Activated CD4-positive, alpha-beta T cell treated with anti-CD3 and anti-CD28 coated beads for 24 hours (primary cell): ENCODE data around the gene HIPK2.
"Not testable (repeated sequence)": the region's sequence is repeated elsewhere in the genome, so short reads cannot be mapped to it uniquely, and the experiment has no call there.

Source experiments
- DNase-seq, 2 donors: peaks; one replicate each; pipeline ENCODE4 v3.0.0-alpha.2; 2020; ENCODE audit warnings: low read depth in 2 of 2

Gene HIPK2

DNA sequence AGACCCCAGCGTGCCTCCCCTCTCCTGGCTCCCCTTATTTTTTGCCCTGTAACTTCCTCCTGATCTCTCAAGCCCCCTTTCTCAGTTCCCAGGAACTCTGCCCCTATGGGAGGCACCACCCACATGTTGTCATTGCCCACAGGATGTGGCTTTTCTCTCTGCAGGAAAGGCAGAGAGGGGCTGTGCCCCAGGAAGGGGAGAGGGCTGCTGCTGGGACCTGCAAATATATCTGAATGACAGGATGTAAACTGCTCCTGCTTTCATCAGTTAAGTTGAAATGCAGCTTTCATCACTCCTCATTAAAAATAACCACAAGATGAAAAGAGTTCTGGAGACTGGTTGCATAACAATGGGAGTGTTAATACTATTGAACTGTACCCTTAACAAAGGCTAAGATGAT is 151.0 kb downstream of the HIPK2 start:
- no peak for DNase-seq

GRCh38 chr7:139623518-139623917 is 154.3 kb downstream of the HIPK2 start:
- DNase-seq: no peak

GRCh38 chr7:139620676-139621344 is 157.0 kb downstream of the HIPK2 start:
- DNase-seq: peak; percentile 40 to 59

- DNase-seq: no peak
Measured at GRCh38 chr7:139619367-139619657, 158.5 kb downstream of the HIPK2 start.

DNA sequence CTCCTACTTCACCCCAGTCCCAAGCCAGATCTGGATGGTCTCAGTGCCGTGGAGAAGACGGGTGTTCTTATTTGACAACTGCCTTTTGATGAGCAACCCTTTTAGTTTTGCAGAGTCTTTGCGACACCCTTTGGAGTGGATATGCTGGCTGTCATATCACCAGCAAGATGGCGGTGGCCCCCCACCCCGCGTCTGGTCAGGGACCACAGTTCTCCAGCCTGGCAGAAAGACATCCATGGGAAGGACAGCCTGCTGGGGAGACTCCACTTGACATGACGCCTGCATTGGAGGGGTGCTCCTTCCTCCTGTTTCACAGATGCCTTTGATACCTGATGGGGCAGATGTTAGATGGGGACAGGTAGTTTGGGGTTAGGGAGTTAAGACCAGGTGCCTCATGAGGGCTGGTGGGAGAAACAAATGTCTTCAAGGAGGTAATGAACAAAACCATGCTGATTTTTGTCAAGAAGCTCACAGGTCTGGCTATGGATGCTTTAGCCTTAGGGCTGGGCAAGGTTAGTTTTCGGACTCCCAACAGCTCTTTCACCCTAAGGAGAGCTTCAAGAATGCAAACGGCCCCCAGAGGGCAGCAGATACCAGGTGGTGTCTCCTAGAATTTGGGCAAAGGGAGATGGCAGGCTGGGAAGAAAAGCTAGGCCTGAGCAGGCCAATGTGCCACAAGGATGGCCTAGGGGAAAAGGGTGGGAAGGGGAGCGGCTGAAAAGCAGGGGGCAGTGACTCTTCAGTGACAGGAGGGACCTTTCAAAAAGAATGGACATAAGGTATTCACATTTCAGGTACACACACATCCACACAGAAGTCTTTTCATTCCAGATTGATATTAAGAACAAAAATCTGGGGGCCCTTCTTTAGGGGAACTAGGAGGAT is 159.1 kb downstream of the HIPK2 start:
- DNase-seq: peak; percentile 23 to 31

DNA sequence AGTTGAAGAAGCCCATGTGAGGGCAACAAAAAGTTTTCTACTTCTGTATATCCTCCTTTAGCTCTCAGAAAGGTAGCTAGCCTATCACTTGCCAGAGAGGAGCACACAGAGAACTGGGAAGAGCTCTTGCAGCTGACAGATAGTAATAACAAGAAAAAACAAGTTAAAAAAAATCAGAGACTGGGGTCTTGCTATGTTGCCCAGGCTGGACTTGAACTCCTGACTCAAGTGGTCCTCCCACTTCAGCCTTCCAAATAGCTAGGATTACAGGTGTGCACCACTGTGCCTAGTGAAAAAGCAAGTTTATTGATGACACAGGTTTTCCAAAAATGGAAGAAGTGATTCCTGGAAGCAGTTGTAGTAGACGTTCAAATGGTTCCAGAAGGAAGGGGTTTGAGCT is 160.7 kb downstream of the HIPK2 start:
- DNase-seq: no peak

GRCh38 chr7:139614886-139615285 is 162.9 kb downstream of the HIPK2 start:
- no peak for DNase-seq

DNA sequence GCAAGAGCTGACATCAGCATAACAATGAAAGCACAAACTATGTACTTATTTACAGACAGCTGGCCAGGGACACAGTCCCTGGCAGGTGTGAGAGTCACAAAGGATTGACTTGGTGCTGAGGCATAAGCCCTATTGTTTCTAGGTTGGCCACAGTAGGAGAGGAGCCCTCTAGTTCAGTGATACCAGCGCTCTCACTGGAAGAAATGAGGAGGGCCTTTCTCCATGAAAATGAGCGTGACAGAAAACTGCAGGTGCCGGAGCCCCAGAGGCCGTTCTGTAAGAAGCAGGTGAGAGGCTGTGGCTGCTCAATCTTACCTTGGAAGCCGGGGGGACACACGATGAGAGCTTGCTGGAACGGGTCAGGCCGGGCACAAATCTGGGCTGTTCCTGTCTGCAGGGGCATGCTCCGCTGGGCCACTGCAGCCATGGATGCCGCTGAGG is 163.8 kb downstream of the HIPK2 start:
- no peak for DNase-seq

DNA sequence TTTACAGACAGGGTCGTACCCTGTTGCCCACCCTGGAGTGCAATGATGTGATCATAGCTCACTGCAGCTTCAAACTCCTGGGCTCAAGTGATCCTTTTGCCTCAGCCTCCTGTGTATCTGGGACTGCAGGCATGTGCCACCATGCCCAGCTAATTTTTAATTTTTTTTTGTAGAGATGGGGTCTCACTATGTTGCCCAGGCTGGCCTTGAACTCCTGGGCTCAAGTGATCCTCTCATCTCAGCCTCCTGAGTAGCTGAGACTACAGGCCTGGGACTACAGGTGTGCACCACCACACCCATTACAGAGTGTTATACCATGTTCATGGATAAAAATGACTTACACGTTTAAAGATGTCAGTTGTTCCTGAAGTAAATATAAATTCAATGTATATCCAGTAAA is 166.2 kb downstream of the HIPK2 start:
- not testable (repeated sequence) for DNase-seq

DNA sequence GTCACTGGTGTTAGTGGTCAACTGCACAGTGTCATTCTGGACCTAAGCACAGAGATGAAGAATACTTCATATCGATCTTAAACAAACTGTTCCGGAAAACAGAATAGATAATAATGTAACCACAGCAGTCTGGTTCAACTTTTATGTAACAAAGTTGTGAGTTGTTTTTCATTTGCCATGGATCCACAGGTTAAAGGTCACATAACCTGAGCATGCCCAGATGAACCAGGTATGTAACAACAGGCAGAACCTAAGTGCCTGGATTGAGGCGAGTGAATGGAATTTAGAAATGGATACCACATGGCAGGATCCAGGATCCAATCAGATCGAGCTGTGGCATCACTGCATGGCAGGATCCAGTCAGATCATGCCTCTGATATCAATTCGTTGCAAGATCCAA is 167.2 kb downstream of the HIPK2 start:
- no peak for DNase-seq

GRCh38 chr7:139603896-139604295 is 173.9 kb downstream of the HIPK2 start:
- no peak for DNase-seq

GRCh38 chr7:139603282-139603681 is 174.5 kb downstream of the HIPK2 start:
- no peak for DNase-seq

GRCh38 chr7:139602143-139602722 is 175.6 kb downstream of the HIPK2 start:
- no peak for DNase-seq

DNA sequence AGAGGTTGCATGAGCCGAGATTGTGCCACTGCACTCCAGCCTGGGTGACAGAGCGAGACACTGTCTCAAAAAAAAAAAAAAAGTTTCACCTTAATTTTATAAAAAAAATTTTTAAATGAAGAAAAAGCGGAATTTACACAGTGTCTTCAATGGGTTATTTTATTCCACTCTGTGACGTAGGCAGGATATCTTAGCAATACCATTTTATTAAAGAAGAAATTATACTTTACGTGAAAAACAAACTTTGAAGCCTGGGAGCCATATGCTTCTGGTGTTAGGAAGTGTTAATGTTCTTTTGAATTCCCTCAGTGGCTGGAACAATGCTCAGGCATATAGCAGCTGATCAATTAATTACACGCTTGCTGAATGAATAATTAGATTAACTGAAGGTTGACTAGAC is 176.6 kb downstream of the HIPK2 start:
- DNase-seq: no peak

DNA sequence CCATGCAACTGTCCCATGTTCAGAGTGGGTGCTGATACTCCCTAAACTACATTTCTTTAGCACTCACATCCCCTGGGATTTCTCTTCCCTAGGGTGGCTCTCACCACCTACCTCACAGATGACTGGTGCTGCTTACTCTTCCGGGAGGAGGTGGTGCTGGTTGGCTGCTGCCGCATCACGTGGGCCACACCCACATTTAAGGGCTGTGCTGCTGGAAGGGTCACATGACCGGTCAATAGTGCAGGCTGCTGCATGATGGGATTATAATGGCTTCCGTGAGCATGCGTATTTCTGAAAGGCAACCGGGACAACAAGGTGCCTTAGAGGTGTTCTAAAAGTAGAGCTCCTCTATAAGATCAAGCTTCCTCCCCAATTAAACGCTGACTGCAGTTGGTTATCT is 177.5 kb downstream of the HIPK2 start:
- no peak for DNase-seq

DNA sequence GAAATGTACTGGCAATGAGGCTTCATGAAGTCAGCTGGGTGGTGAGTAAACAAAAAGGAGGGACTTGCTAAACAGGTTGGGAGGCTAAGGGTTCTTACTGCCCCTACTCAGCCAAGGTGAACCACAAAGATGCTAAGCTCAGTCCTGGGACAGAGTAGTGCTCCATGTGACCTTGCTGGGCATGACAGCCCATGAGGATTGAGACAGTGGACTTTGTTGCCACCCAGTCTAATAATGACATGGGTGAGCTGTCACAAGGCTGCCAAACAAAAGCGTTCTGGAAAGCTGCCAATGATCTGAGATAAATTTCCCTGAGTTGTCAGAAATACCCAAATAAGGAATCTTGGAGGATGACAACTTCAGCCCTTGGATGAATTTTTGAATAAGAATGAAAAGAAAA is 179.2 kb downstream of the HIPK2 start:
- no peak for DNase-seq

DNA sequence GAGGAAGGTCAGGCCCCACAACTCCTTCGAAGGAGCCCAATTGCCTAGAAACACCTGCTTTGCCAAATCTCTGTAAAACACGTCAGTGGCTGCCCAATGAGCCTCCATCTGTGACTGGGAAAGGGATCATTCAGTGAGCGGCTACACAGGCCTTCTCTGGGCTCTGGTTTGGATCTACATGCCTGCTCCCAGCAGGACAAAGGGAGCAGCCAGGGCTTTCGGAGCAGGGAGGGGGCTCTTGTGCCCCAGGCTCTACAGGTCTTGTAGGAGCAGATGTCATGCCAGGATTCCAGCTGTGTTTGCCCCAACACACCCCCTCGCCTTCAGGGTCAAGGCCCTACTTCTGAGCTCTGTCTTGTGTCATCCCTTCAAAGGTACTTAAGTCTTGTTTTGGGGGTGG is 180.8 kb downstream of the HIPK2 start:
- DNase-seq: no peak

DNA sequence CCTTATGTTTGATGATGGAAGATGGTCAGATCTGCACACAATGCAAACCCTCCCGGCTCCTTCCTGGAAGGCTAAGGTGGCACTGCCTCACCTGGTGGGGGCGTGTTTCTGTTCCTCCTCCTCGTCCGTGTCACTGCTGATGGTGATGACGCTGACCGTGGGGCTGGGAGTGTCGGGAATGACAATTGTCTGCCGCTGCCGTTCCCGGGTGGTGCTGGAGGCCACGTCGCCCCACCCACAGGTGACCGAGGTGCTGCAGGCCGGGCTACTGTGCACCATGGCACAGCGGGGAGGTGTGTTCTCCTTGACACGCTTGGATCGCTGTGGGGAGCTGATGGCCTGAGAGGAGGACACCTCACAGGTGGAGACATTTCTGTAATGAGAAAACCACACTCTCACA is 181.2 kb downstream of the HIPK2 start:
- no peak for DNase-seq

DNA sequence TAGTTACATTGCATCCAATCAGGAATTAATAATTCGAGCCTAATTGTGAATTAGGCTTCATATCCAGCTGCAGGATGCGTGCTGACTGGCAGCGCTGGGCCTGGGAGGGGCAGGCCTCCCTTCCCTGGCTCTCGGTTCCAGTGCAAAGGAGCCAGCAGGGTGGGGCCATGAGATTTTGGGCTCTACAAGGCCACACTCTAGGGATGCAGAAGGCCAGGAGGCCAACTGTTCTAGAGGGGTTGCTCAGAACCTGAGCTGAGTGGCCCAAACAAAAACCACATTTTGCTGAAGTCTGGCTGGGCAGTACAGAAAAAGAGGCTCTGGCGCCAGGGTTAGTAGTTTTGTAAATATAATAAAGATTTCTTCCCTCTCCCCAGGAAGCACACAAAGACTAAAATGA is 182.0 kb downstream of the HIPK2 start:
- DNase-seq: no peak

DNA sequence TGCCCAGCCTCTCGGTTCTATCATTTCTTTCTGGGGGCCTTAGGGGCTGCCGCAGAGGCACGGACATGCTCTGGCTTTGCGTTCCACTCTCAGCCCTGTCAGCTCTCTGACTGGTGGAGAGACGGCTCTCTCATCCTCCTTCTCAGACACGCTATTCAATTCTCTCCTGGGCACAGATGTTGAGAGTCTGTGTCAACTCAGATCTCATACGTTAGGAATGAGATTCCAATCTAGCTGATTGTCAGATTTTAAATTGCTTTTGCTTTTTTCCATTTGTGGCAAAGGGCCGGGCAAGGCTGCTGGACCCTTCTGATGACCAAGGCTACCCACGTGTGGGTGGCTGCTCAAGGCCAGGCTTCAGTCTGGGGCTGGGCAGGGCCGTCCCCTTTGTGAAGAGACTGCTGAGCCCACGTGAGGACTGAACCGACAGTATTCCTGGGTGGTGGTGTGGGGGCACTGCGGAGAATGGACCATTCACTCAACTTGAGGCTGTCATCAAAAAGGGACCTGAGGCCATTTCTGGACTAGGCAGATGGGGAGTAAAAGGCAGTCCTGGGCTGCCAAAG is 182.8 kb downstream of the HIPK2 start:
- DNase-seq: no peak

- DNase-seq: no peak
Measured at GRCh38 chr7:139594090-139594489, 183.7 kb downstream of the HIPK2 start.

GRCh38 chr7:139592801-139593461 is 184.9 kb downstream of the HIPK2 start:
- DNase-seq: no peak
